ENCODE data around the gene DUSP14.
"Not testable (repeated sequence)": the region's sequence is repeated elsewhere in the genome, so short reads cannot be mapped to it uniquely, and the experiment has no call there.

DUSP14 gene

GRCh38 chr17:37489197-37490001, at the start of gene DUSP14:
TSS of gene DUSP14 (plus strand) at chr17:37489891. CDS start at chr17:37512273, 22,382 bp downstream.
- peak; percentile 79 to 84 for DNase-seq
- ATAC-seq: peak; percentile 87
- no peaks in the 10 kb centered on the region for H3K9me3 Mint-ChIP-seq
- peak within 1 kb of the TSS; percentile 79 to 92 for H3K27ac Mint-ChIP-seq
- peaks cover 41% of the 10 kb centered on the region for H3K4me1 Mint-ChIP-seq
- no peaks in the 10 kb centered on the region for H3K27me3 Mint-ChIP-seq
- H3K4me3 Mint-ChIP-seq: peak within 1 kb of the TSS; percentile 97 to 98

- no peaks in the 10 kb centered on the region for H3K4me1 Mint-ChIP-seq
- no peaks in the 10 kb centered on the region for H3K27me3 Mint-ChIP-seq
- no peak for DNase-seq
- no peak overlapping the region for H3K4me3 Mint-ChIP-seq
- H3K27ac Mint-ChIP-seq: no peak overlapping the region
- ATAC-seq: no peak
- no peaks in the 10 kb centered on the region for H3K9me3 Mint-ChIP-seq
These were observed 49.3 kb upstream of the DUSP14 start for GRCh38 chr17:37440424-37440823.

GRCh38 chr17:37441369-37442014, 48.2 kb upstream of the DUSP14 start:
- H3K4me3 Mint-ChIP-seq, DNase-seq, H3K27me3 Mint-ChIP-seq, H3K9me3 Mint-ChIP-seq, H3K4me1 Mint-ChIP-seq, ATAC-seq: not testable (repeated sequence)
- peak overlapping the region; percentile 19 to 59 for H3K27ac Mint-ChIP-seq

GRCh38 chr17:37446027-37446426, 43.7 kb upstream of the DUSP14 start:
- Mint-ChIP-seq H3K27ac (no peak overlapping the region), H3K4me1 (peaks cover 6% of the 10 kb centered on the region), H3K9me3 (no peaks in the 10 kb centered on the region), H3K4me3 (no peak overlapping the region), H3K27me3 (no peaks in the 10 kb centered on the region)
- no peak for DNase-seq
- ATAC-seq: no peak

- H3K4me3 Mint-ChIP-seq: no peak overlapping the region
- no peak overlapping the region for H3K27ac Mint-ChIP-seq
- H3K9me3 Mint-ChIP-seq: no peaks in the 10 kb centered on the region
- peaks cover 6% of the 10 kb centered on the region for H3K4me1 Mint-ChIP-seq
- DNase-seq: no peak
- no peaks in the 10 kb centered on the region for H3K27me3 Mint-ChIP-seq
- no peak for ATAC-seq
These were observed 42.0 kb upstream of the DUSP14 start for GRCh38 chr17:37447641-37448040.

GRCh38 chr17:37450112-37450511, 39.6 kb upstream of the DUSP14 start:
- H3K9me3 Mint-ChIP-seq: no peaks in the 10 kb centered on the region
- no peak overlapping the region for H3K27ac Mint-ChIP-seq

GRCh38 chr17:37457801-37458200, 31.9 kb upstream of the DUSP14 start:
- peaks cover 12% of the 10 kb centered on the region for H3K4me1 Mint-ChIP-seq
- not testable (repeated sequence) for H3K27me3 Mint-ChIP-seq, H3K4me3 Mint-ChIP-seq, H3K9me3 Mint-ChIP-seq, DNase-seq, ATAC-seq
- peak overlapping the region in 1 of 2 donors; percentile 77 for H3K27ac Mint-ChIP-seq

More at GRCh38 chr17:37450112-37450511, 39.6 kb upstream of the DUSP14 start:
- no peak overlapping the region for H3K4me3 Mint-ChIP-seq
- H3K4me1 Mint-ChIP-seq: peaks cover 6% of the 10 kb centered on the region
- no peak for ATAC-seq
- no peaks in the 10 kb centered on the region for H3K27me3 Mint-ChIP-seq
- DNase-seq: no peak

GRCh38 chr17:37458805-37459204, 30.9 kb upstream of the DUSP14 start:
- no peak for ATAC-seq
- H3K27ac Mint-ChIP-seq: no peak overlapping the region
- H3K27me3 Mint-ChIP-seq: no peaks in the 10 kb centered on the region
- H3K4me1 Mint-ChIP-seq: peaks cover 12% of the 10 kb centered on the region
- no peak overlapping the region for H3K4me3 Mint-ChIP-seq
- no peak for DNase-seq
- H3K9me3 Mint-ChIP-seq: no peaks in the 10 kb centered on the region

- Mint-ChIP-seq H3K4me1 (peaks cover 12% of the 10 kb centered on the region), H3K27ac (no peak overlapping the region), H3K4me3 (no peak overlapping the region), H3K27me3 (no peaks in the 10 kb centered on the region), H3K9me3 (no peaks in the 10 kb centered on the region)
- ATAC-seq (no peak), DNase-seq (no peak)
These were observed 28.0 kb upstream of the DUSP14 start for GRCh38 chr17:37461668-37462067.

- peaks cover 12% of the 10 kb centered on the region for H3K4me1 Mint-ChIP-seq
- no peaks in the 10 kb centered on the region for H3K9me3 Mint-ChIP-seq
- H3K27ac Mint-ChIP-seq: no peak overlapping the region
- no peak for ATAC-seq
- DNase-seq: no peak
- H3K4me3 Mint-ChIP-seq: no peak overlapping the region
- no peaks in the 10 kb centered on the region for H3K27me3 Mint-ChIP-seq
These were observed 27.2 kb upstream of the DUSP14 start for GRCh38 chr17:37462492-37462891.

GRCh38 chr17:37463039-37463438, 26.7 kb upstream of the DUSP14 start:
- no peaks in the 10 kb centered on the region for H3K9me3 Mint-ChIP-seq
- H3K27me3 Mint-ChIP-seq: no peaks in the 10 kb centered on the region
- H3K4me3 Mint-ChIP-seq: no peak overlapping the region
- H3K4me1 Mint-ChIP-seq: peaks cover 12% of the 10 kb centered on the region
- ATAC-seq (no peak), DNase-seq (no peak)
- H3K27ac Mint-ChIP-seq: no peak overlapping the region

GRCh38 chr17:37465069-37465616, 24.5 kb upstream of the DUSP14 start:
- Mint-ChIP-seq H3K9me3 (no peaks in the 10 kb centered on the region), H3K4me3 (no peak overlapping the region), H3K27me3 (no peaks in the 10 kb centered on the region), H3K4me1 (peaks cover 12% of the 10 kb centered on the region), H3K27ac (peak overlapping the region in 1 of 2 donors; percentile 44)
- no peak for DNase-seq
- no peak for ATAC-seq

GRCh38 chr17:37466471-37466870, 23.2 kb upstream of the DUSP14 start:
- ATAC-seq: no peak
- Mint-ChIP-seq H3K27ac (peak overlapping the region in 1 of 2 donors; percentile 74), H3K4me1 (peaks cover 3% of the 10 kb centered on the region), H3K4me3 (no peak overlapping the region), H3K9me3 (no peaks in the 10 kb centered on the region), H3K27me3 (no peaks in the 10 kb centered on the region)
- no peak for DNase-seq

GRCh38 chr17:37470181-37470580, 19.5 kb upstream of the DUSP14 start:
- no peak overlapping the region for H3K27ac Mint-ChIP-seq
- no peak for DNase-seq
- H3K27me3 Mint-ChIP-seq: no peaks in the 10 kb centered on the region
- no peaks in the 10 kb centered on the region for H3K4me1 Mint-ChIP-seq
- H3K9me3 Mint-ChIP-seq: no peaks in the 10 kb centered on the region
- no peak for ATAC-seq
- no peak overlapping the region for H3K4me3 Mint-ChIP-seq

- ATAC-seq: no peak
- H3K27me3 Mint-ChIP-seq: no peaks in the 10 kb centered on the region
- no peak overlapping the region for H3K27ac Mint-ChIP-seq
- no peaks in the 10 kb centered on the region for H3K9me3 Mint-ChIP-seq
- no peak for DNase-seq
- no peaks in the 10 kb centered on the region for H3K4me1 Mint-ChIP-seq
- H3K4me3 Mint-ChIP-seq: no peak overlapping the region
These were observed 13.8 kb upstream of the DUSP14 start for GRCh38 chr17:37475731-37476420.
